H1 (cell line): ENCODE data around the gene PPIF.

Experiments
- CEBPB ChIP-seq: IDR thresholded peaks from 2 replicates; pipeline ENCODE4 v1.6.1; 2012; ENCODE audit warnings: low read depth, low read length
- CREB1 ChIP-seq: IDR thresholded peaks from 2 replicates; pipeline ENCODE4 v1.6.1; 2012; ENCODE audit warnings: inconsistent platforms
- FOSL1 ChIP-seq: IDR thresholded peaks from 2 replicates; pipeline ENCODE4 v1.6.1; 2011; ENCODE audit warnings: mild to moderate bottlenecking, low read depth, low read length, moderate library complexity; ENCODE audit not compliant: insufficient read depth
- GABPA ChIP-seq: IDR thresholded peaks from 2 replicates; pipeline ENCODE4 v1.6.1; 2011; ENCODE audit warnings: mild to moderate bottlenecking, low read length, moderate library complexity, borderline replicate concordance; ENCODE audit not compliant: insufficient read depth
- JUND ChIP-seq: IDR thresholded peaks from 2 replicates; pipeline ENCODE4 v1.6.1; 2011; ENCODE audit warnings: mild to moderate bottlenecking, improper control_type of control experiment, low read length
- KDM4A ChIP-seq: IDR thresholded peaks from one replicate; pipeline ENCODE4 v1.7.1; 2012; ENCODE audit warnings: low read depth, mild to moderate bottlenecking, moderate library complexity, low read length, inconsistent platforms; ENCODE audit not compliant: severe bottlenecking
- POLR2AphosphoS5 ChIP-seq: IDR thresholded peaks from 2 replicates; pipeline ENCODE4 v1.6.1; 2011; ENCODE audit warnings: low read depth, low read length
- SIN3A ChIP-seq, 2 experiments: IDR thresholded peaks in 1 of 2; conservative IDR thresholded peaks in 1 of 2; 2 replicates each; pipeline ENCODE4 v1.6.1; 2011 to 2012; ENCODE audit warnings: low read length in 2 of 2, improper control_type of control experiment in 1 of 2, low read depth in 1 of 2, mild to moderate bottlenecking in 1 of 2
- SP1 ChIP-seq: IDR thresholded peaks from 2 replicates; pipeline ENCODE4 v1.6.1; 2011; ENCODE audit warnings: low read depth, low read length
- TAF1 ChIP-seq: IDR thresholded peaks from 2 replicates; pipeline ENCODE4 v1.6.1; 2011; ENCODE audit warnings: mild to moderate bottlenecking, low read depth, low read length
- TF ChIP-seq, protein P1 (sequence below), 3 experiments: IDR thresholded peaks; 1 replicate in 2 of 3; 2 replicates in 1 of 3; pipeline versions ENCODE4 v1.5.1 to v1.6.1; 2011; ENCODE audit warnings: low read length in 3 of 3, mild to moderate bottlenecking in 3 of 3, inconsistent platforms in 2 of 3, low read depth in 1 of 3, moderate library complexity in 1 of 3; ENCODE audit not compliant: insufficient read depth in 1 of 3; ENCODE audit errors: control extremely low read depth in 1 of 3

DNA sequence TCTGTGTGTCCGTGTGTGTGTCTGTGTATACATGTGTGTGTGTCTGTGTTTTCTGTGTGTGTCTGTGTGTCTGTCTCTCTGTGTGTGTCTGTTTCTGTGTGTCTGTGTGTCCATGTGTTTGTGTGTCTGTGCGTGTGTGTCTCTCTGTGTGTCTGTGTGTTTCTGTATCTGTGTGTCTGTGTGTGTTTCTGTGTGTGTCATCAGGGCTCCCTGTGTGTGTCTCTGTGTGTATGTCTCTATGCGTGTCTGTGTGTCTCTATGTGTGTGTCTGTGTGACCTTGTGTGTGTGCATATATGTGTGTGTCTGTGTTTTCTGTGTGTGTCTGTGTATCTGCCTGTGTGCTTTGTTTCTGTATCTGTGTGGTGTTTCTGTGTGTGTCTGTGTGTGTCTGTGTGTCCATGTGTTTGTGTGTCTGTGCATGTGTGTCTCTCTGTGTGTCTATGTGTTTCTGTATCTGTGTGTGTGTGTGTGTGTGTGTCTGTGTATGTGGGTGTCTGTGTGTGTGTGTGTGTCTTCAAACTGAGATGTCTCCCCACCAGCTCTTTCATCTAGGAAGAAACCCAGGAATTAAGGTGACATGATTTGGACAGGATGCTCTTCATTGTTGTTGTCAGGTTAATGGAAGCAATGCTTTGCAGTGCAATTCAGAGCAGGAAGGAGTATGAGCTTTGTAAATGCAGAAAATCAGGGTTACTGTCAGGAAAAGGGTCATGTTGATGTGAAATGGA, 20.7 kb upstream of the PPIF start:
- TF ChIP-seq FOSL1 (no peak), TAF1 (no peak), KDM4A (no peak), JUND (no peak), CREB1 (no peak), SP1 (no peak), CEBPB (no peak), GABPA (no peak), POLR2AphosphoS5 (no peak), SIN3A (conservative IDR thresholded peaks at IDR 0.05 in 1 of 2, IDR thresholded peaks at IDR 0.05 in 1 of 2; ENCODE audit: low read depth in 1 of 2, low read length in 2 of 2) (no peak)
- TF ChIP-seq, protein P1, sequence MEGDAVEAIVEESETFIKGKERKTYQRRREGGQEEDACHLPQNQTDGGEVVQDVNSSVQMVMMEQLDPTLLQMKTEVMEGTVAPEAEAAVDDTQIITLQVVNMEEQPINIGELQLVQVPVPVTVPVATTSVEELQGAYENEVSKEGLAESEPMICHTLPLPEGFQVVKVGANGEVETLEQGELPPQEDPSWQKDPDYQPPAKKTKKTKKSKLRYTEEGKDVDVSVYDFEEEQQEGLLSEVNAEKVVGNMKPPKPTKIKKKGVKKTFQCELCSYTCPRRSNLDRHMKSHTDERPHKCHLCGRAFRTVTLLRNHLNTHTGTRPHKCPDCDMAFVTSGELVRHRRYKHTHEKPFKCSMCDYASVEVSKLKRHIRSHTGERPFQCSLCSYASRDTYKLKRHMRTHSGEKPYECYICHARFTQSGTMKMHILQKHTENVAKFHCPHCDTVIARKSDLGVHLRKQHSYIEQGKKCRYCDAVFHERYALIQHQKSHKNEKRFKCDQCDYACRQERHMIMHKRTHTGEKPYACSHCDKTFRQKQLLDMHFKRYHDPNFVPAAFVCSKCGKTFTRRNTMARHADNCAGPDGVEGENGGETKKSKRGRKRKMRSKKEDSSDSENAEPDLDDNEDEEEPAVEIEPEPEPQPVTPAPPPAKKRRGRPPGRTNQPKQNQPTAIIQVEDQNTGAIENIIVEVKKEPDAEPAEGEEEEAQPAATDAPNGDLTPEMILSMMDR (IDR thresholded peaks at IDR 0.05; ENCODE audit: control extremely low read depth in 1 of 3, insufficient read depth in 1 of 3, low read depth in 1 of 3, low read length in 3 of 3): no peak
